HepG2 (cell line): ENCODE measurements around the gene ARRDC4. TPM values are rescaled to one million over a fixed set of nuclear protein-coding genes. Genes with fewer than 3 reads are reported as not detected.
A peak's percentile ranks its signal among the peaks of the same experiment; 100 is the strongest.

Source experiments
- ATAC-seq: fragments of 200-7000 bp; cut with Tn5 transposase; 3 replicates; pipeline ENCODE4 v1.9.1; 2020; ENCODE audit warnings: mild to moderate bottlenecking, moderate library complexity
- BruUV-seq: library from RNA; stranded (reverse); fragments of 400-500 nt; replicated peaks from 2 replicates; lab custom pipeline; 2021; lab: Mats Ljungman, UMichigan
- CTCF ChIA-PET: fragments of 300-600 bp; formaldehyde crosslinking; extraction: SDS; loops from one replicate; lab custom pipeline; 2021; ENCODE audit warnings: low total read pairs, inconsistent platforms, low intra/inter-chr PET ratio; lab: Yijun Ruan, JAX
- POLR2A ChIA-PET: fragments of 350-600 bp; sonication (Branson Sonifier 250); formaldehyde crosslinking; loops from one replicate; lab custom pipeline; 2020; ENCODE audit warnings: antibody characterized with exemption, inconsistent platforms; lab: Yijun Ruan, JAX
- DNase-seq: peaks from one replicate; pipeline ENCODE4 v3.0.0-alpha.2; 2015; ENCODE audit warnings: low spot score
- FAIRE-seq: peaks from 3 replicates; lab custom pipeline; 2011; peaks lifted over from hg19 to GRCh38; lab: Jason Lieb, UNC
- H2AFZ ChIP-seq: one replicate; pipeline ENCODE4 v1.6.1; 2011; ENCODE audit warnings: low read length, inconsistent platforms
- H3K27ac ChIP-seq: fragments of 300-600 bp; 3 replicates; pipeline ENCODE4 v1.8.0; 2011; ENCODE audit warnings: mixed run types, mild to moderate bottlenecking, mixed read lengths, low read length, inconsistent platforms; ENCODE audit not compliant: insufficient read depth; ENCODE audit errors: extremely low read length
- H3K27me3 ChIP-seq, 2 experiments: fragments of 200-600 bp in 1 of 2; 2 replicates in 1 of 2; 3 replicates in 1 of 2; pipeline versions ENCODE4 v1.6.0 to v1.8.0; 2011; ENCODE audit warnings: low read length in 2 of 2, mild to moderate bottlenecking in 2 of 2, moderate library complexity in 2 of 2, inconsistent platforms in 1 of 2; ENCODE audit not compliant: insufficient read depth in 2 of 2, control insufficient read depth in 1 of 2
- H3K36me3 ChIP-seq, 2 experiments: fragments of 200-600 bp in 1 of 2; replicated peaks in 1 of 2; 2 replicates in 1 of 2; 3 replicates in 1 of 2; pipeline versions ENCODE4 v1.5.1 to v1.8.0; 2011; ENCODE audit warnings: low read length in 2 of 2, inconsistent platforms in 1 of 2; ENCODE audit not compliant: insufficient read depth in 2 of 2, control insufficient read depth in 1 of 2
- H3K4me1 ChIP-seq: 2 replicates; pipeline ENCODE4 v1.5.1; 2012; ENCODE audit warnings: low read length, inconsistent platforms; ENCODE audit not compliant: insufficient read depth
- H3K4me2 ChIP-seq: 2 replicates; pipeline ENCODE4 v1.6.0; 2011; ENCODE audit warnings: low read depth, low read length, inconsistent platforms
- H3K4me3 ChIP-seq, 3 experiments: fragments of 200-600 bp in 1 of 3; sonication (generic), shearing (Covaris generic) in 1 of 3; replicated peaks in 1 of 3; 2 replicates each; pipeline ENCODE4 v1.5.1; 2011 to 2016; ENCODE audit warnings: low read length in 3 of 3, inconsistent platforms in 2 of 3, low read depth in 2 of 3, mild to moderate bottlenecking in 2 of 3, control low read depth in 1 of 3, mixed read lengths in 1 of 3; ENCODE audit not compliant: insufficient read depth in 1 of 3
- H3K79me2 ChIP-seq: one replicate; pipeline ENCODE4 v1.6.1; 2011; ENCODE audit warnings: low read length, inconsistent platforms; ENCODE audit not compliant: insufficient read depth
- H3K9ac ChIP-seq: 2 replicates; pipeline ENCODE4 v1.6.0; 2011; ENCODE audit warnings: mild to moderate bottlenecking, low read depth, low read length, inconsistent platforms; ENCODE audit not compliant: insufficient read depth
- H3K9me3 ChIP-seq: 2 replicates; pipeline ENCODE4 v1.5.1; 2012; ENCODE audit warnings: mild to moderate bottlenecking, low read length
- H4K20me1 ChIP-seq: 2 replicates; pipeline ENCODE4 v1.6.0; 2011; ENCODE audit warnings: inconsistent platforms, mild to moderate bottlenecking, low read length, moderate library complexity; ENCODE audit not compliant: insufficient read depth
- FOXK2 ChIP-seq: fragments of 450-650 bp; IDR thresholded peaks from 2 replicates; pipeline ENCODE4 v1.6.1; 2016
- HCFC1 ChIP-seq: fragments of 150-350 bp; IDR thresholded peaks from 2 replicates; pipeline ENCODE4 v1.6.1; 2014; ENCODE audit warnings: low read depth, low read length
- HNF1A ChIP-seq, 2 experiments: sonication (generic) in 1 of 2; formaldehyde crosslinking in 1 of 2; IDR thresholded peaks; 2 replicates each; pipeline versions ENCODE4 v1.4.0 to v1.6.1; 2016 to 2020; ENCODE audit warnings: borderline replicate concordance in 1 of 2, low read depth in 1 of 2, mild to moderate bottlenecking in 1 of 2, missing genetic modification reagents in 1 of 2
- JUNB ChIP-seq: sonication (generic); formaldehyde crosslinking; IDR thresholded peaks from 2 replicates; pipeline ENCODE4 v1.8.0; 2022; ENCODE audit warnings: missing genetic modification reagents, mild to moderate bottlenecking, borderline replicate concordance
- NFRKB ChIP-seq: fragments of 450-650 bp; IDR thresholded peaks from 2 replicates; pipeline ENCODE4 v1.6.1; 2017
- SMARCE1 ChIP-seq: fragments of 450-650 bp; IDR thresholded peaks from 2 replicates; pipeline ENCODE4 v1.6.1; 2017; ENCODE audit warnings: borderline replicate concordance
- ZNF317 ChIP-seq: sonication (generic); formaldehyde crosslinking; IDR thresholded peaks from 2 replicates; pipeline ENCODE4 v1.5.0; 2020; ENCODE audit warnings: mild to moderate bottlenecking, missing genetic modification reagents
- ZNF441 ChIP-seq: sonication (generic); formaldehyde crosslinking; IDR thresholded peaks from 2 replicates; pipeline ENCODE4 v1.7.0; 2021; ENCODE audit warnings: missing genetic modification reagents, borderline replicate concordance
- ZNF746 ChIP-seq: sonication (generic); formaldehyde crosslinking; IDR thresholded peaks from 2 replicates; pipeline ENCODE4 v1.8.0; 2022; ENCODE audit warnings: mild to moderate bottlenecking, missing genetic modification reagents
- WGBS: methylation state at CpG from one replicate; pipeline ENCODE4 v1.1.6; 2017; ENCODE audit warnings: low lambda C conversion rate; 5-methylcytosine and 5-hydroxymethylcytosine counted together
- in situ Hi-C: cut with HindIII; loops from 2 replicates; pipeline ENCODE4 v1.10.0; 2017; ENCODE audit warnings: low pct_unique_long_range_greater_than_20kb; ENCODE audit not compliant: extremely low pct_ligation_motif_present
- intact Hi-C: fragments of 100-400 bp; cut with micrococcal nuclease; formaldehyde crosslinking; loops from one replicate; pipeline ENCODE4 v1.10.0; 2022; ENCODE audit not compliant: unreplicated experiment
- polyA plus RNA-seq, 8 experiments: library from polyadenylated mRNA; depleted of rRNA in 3 of 8; stranded (reverse) in 7 of 8; unstranded in 1 of 8; fragments of >200 nt; fragmentation: Illumina TruSeq in 4 of 8; extraction: Trizol in 4 of 8; gene quantifications; 2 replicates each; pipeline versions ENCODE4 v1.2.1 to v1.2.3, GENCODE V29; 2011 to 2016; ENCODE audit warnings: low read depth in 4 of 8, missing spikeins in 1 of 8, mixed read lengths in 1 of 8; ENCODE audit not compliant: insufficient read depth in 1 of 8
- total RNA-seq, 5 experiments: library from RNA; depleted of rRNA; stranded (reverse); fragments of >200 nt; fragmentation: Illumina TruSeq; extraction: Trizol; gene quantifications; 2 replicates each; pipeline ENCODE4 v1.2.3, GENCODE V29; 2016; ENCODE audit warnings: low read depth in 1 of 5
- TF ChIP-seq, protein P1 (sequence below): IDR thresholded peaks from 2 replicates; pipeline ENCODE4 v1.6.1; 2016; ENCODE audit warnings: low read depth, control low read depth
- TF ChIP-seq, protein P2 (sequence below): sonication (generic); formaldehyde crosslinking; IDR thresholded peaks from 2 replicates; pipeline ENCODE4 v1.5.1; 2020; ENCODE audit warnings: mild to moderate bottlenecking, missing genetic modification reagents, moderate library complexity
- TF ChIP-seq, protein P3 (sequence below): sonication (generic); formaldehyde crosslinking; IDR thresholded peaks from 2 replicates; pipeline ENCODE4 v1.8.1; 2023; ENCODE audit warnings: mild to moderate bottlenecking, moderate library complexity, missing genetic modification reagents

The ARRDC4 gene
- total and polyA plus RNA-seq, 2 of the 13 experiments (the other 11 are each of a cell fraction or from before 2014, with no cell fraction given): 1.5 to 2.5 TPM

GRCh38 chr15:97961067-97961954 is 808 bp downstream of the ARRDC4 start:
- CTCF ChIA-PET: no interaction called here
- intact Hi-C loops (loop anchor here (2.0 kb wide), 2 partner anchors 41 to 467 kb away; no protein-coding TSS in a partner anchor), in situ Hi-C loops (no loop called here)
- FAIRE-seq: no peak
- Histone ChIP-seq H3K9ac (peak overlapping the region; percentile 74), H3K79me2 (no peaks in the 10 kb centered on the region), H3K36me3 (no peaks in the 10 kb centered on the region; a peak in 1 of 5 replicates), H3K27ac (peak overlapping the region; percentile 59), H4K20me1 (no peaks in the 10 kb centered on the region), H3K4me1 (peaks cover 30% of the 10 kb centered on the region), H3K4me2 (peak overlapping the region; percentile 78), H3K27me3 (no peaks in the 10 kb centered on the region), H3K4me3 (peak overlapping the region; percentile 48 to 75 (median 65)), H2AFZ (no peak overlapping the region), H3K9me3 (no peaks in the 10 kb centered on the region)
- ATAC-seq: peak; percentile 31; the same call in 2 of the 3 replicates
- DNase-seq: peak; percentile 2
- 50% methylated on average over 7 of the region's 48 CpGs for WGBS
- no TSS peak for BruUV-seq
- POLR2A ChIA-PET: no interaction called here
- TF ChIP-seq JUNB (no peak), ZNF746 (CRISPR knock-in tag) (no peak), HNF1A (IDR thresholded peaks at IDR 0.05; ENCODE audit: low read depth) (no peak), HNF1A (CRISPR knock-in tag; IDR thresholded peaks at IDR 0.05; ENCODE audit: borderline replicate concordance) (no peak), SMARCE1 (no peak), ZNF441 (CRISPR knock-in tag) (no peak), HCFC1 (no peak), ZNF317 (CRISPR knock-in tag) (no peak), FOXK2 (no peak), NFRKB (no peak)
- TF ChIP-seq, protein P1, sequence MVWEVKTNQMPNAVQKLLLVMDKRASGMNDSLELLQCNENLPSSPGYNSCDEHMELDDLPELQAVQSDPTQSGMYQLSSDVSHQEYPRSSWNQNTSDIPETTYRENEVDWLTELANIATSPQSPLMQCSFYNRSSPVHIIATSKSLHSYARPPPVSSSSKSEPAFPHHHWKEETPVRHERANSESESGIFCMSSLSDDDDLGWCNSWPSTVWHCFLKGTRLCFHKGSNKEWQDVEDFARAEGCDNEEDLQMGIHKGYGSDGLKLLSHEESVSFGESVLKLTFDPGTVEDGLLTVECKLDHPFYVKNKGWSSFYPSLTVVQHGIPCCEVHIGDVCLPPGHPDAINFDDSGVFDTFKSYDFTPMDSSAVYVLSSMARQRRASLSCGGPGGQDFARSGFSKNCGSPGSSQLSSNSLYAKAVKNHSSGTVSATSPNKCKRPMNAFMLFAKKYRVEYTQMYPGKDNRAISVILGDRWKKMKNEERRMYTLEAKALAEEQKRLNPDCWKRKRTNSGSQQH (CRISPR knock-in tag): no peak
- TF ChIP-seq, protein P2, sequence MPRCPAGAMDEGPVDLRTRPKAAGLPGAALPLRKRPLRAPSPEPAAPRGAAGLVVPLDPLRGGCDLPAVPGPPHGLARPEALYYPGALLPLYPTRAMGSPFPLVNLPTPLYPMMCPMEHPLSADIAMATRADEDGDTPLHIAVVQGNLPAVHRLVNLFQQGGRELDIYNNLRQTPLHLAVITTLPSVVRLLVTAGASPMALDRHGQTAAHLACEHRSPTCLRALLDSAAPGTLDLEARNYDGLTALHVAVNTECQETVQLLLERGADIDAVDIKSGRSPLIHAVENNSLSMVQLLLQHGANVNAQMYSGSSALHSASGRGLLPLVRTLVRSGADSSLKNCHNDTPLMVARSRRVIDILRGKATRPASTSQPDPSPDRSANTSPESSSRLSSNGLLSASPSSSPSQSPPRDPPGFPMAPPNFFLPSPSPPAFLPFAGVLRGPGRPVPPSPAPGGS (CRISPR knock-in tag): no peak
- TF ChIP-seq, protein P3, sequence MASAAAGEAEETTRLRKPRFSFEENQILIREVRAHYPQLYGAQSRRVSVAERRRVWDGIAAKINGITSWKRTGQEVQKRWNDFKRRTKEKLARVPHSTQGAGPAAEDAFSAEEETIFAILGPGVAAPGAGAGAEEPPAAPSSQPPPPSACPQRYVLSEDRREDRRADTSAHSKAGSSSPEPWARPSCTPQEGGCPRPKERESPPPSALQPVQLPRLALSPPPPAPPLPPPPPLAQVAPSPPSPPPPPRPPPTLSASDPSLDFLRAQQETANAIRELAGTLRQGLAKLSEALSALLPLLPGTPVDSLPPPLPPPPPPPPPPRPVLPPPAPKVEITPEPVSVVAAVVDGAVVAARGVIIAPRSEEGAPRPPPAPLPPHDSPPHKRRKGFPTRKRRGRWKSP (CRISPR knock-in tag): no peak
